Neural cell (in vitro differentiated cells): ENCODE data around the gene PDCD7.

Experiments
- EZH2 ChIP-seq: fragments of 200-600, 300-800 bp; shearing (Covaris generic), sonication (generic); IDR thresholded peaks from 2 replicates; pipeline ENCODE4 v1.6.1; 2014; ENCODE audit warnings: antibody characterized with exemption, low read length, borderline replicate concordance, mild to moderate bottlenecking; ENCODE audit not compliant: insufficient read depth, poor library complexity, severe bottlenecking
- RAD21 ChIP-seq: fragments of 450-650 bp; conservative IDR thresholded peaks from 2 replicates; pipeline ENCODE4 v1.6.1; 2014; ENCODE audit warnings: antibody characterized with exemption, mild to moderate bottlenecking, moderate library complexity
- SMC3 ChIP-seq: fragments of 450-650 bp; conservative IDR thresholded peaks from 2 replicates; pipeline ENCODE4 v1.6.1; 2014; ENCODE audit warnings: antibody characterized with exemption, mild to moderate bottlenecking, moderate library complexity; ENCODE audit not compliant: poor library complexity
- TF ChIP-seq, protein P1 (sequence below): fragments of 450-650 bp; IDR thresholded peaks from 2 replicates; pipeline ENCODE4 v1.5.1; 2014; ENCODE audit warnings: antibody characterized with exemption, mild to moderate bottlenecking, moderate library complexity; ENCODE audit not compliant: poor library complexity, severe bottlenecking

DNA sequence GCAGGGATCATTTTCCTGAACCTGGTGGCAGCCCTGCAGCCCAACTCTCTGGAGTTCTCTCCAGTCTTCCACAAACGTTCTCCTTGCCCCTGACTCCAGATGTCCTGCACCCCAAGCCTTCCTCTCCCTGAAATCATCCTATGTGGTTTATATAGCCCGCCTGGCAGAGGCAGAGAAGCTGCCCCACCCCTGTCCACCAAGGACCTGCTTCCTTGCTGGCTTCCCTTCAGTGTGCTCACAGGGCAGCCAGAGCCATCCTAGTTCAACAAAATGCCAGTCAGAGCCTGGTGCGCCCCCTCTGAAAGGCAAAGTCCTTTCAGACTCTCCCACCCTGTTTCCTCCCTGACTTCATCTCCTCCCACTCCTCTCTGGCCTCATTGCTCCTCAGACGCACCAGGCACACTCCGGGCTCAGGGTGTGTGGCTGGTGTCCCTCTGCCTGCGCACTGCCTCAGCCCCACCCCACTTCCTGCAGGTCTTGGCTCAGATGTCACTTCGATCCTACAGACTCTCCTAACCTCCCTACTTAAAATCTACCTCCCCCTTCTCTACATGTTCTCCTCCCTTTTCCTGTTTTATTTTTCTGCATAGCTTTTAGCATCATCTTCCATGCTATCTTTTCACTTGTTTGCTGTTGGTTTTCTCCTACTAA, 51.2 kb downstream of the PDCD7 start:
- TF ChIP-seq, protein P1, sequence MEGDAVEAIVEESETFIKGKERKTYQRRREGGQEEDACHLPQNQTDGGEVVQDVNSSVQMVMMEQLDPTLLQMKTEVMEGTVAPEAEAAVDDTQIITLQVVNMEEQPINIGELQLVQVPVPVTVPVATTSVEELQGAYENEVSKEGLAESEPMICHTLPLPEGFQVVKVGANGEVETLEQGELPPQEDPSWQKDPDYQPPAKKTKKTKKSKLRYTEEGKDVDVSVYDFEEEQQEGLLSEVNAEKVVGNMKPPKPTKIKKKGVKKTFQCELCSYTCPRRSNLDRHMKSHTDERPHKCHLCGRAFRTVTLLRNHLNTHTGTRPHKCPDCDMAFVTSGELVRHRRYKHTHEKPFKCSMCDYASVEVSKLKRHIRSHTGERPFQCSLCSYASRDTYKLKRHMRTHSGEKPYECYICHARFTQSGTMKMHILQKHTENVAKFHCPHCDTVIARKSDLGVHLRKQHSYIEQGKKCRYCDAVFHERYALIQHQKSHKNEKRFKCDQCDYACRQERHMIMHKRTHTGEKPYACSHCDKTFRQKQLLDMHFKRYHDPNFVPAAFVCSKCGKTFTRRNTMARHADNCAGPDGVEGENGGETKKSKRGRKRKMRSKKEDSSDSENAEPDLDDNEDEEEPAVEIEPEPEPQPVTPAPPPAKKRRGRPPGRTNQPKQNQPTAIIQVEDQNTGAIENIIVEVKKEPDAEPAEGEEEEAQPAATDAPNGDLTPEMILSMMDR, result no peak
- TF ChIP-seq EZH2, result no peak
- TF ChIP-seq RAD21, result no peak
- TF ChIP-seq SMC3, result no peak
